Activated CD8-positive, alpha-beta memory T cell treated with anti-CD3 and anti-CD28 coated beads, Interleukin-2, amount 10 ng/mL, durations not matched to agents 7 days and 5 days (primary cell): ENCODE results near the gene DHX35. TPM values are rescaled to one million over a fixed set of nuclear protein-coding genes. Genes with fewer than 3 reads are reported as not detected.
"Not testable (repeated sequence)": the region's sequence is repeated elsewhere in the genome, so short reads cannot be mapped to it uniquely, and the experiment has no call there.

Experiments
- ATAC-seq: fragments of 150-1000 bp; cut with Tn5 transposase; one replicate; pipeline ENCODE4 v1.10.0; 2021; ENCODE audit warnings: moderate library complexity
- CTCF ChIA-PET: fragments of 350-600 bp; sonication (Branson Sonifier 250); formaldehyde crosslinking; loops from one replicate; lab custom pipeline; 2021; ENCODE audit warnings: antibody characterized with exemption; lab: Charles Lee
- DNase-seq: peaks from one replicate; pipeline ENCODE4 v3.0.0-alpha.2; 2020
- H3K27ac Mint-ChIP-seq: one replicate; pipeline ENCODE4 v1.8.0; 2021; ENCODE audit warnings: mild to moderate bottlenecking, mixed read lengths
- H3K27me3 Mint-ChIP-seq: one replicate; pipeline ENCODE4 v1.8.0; 2021; ENCODE audit warnings: mixed read lengths
- H3K36me3 Mint-ChIP-seq: one replicate; pipeline ENCODE4 v1.8.0; 2021; ENCODE audit warnings: mild to moderate bottlenecking, mixed read lengths
- H3K4me1 Mint-ChIP-seq: one replicate; pipeline ENCODE4 v1.8.0; 2021; ENCODE audit warnings: mixed read lengths
- H3K4me3 Mint-ChIP-seq: one replicate; pipeline ENCODE4 v1.8.0; 2021; ENCODE audit warnings: mild to moderate bottlenecking, moderate library complexity, mixed read lengths
- H3K9me3 Mint-ChIP-seq: one replicate; pipeline ENCODE4 v1.8.0; 2022; ENCODE audit warnings: low read depth, mixed read lengths
- total RNA-seq, 2 experiments: library from RNA; stranded (reverse); gene quantifications; one replicate each; pipeline ENCODE4 v1.2.3, GENCODE V29; 2021

DHX35 gene
- total RNA-seq, 2 experiments from 2014 or later = 10.5 to 12.9 TPM

- ATAC-seq (no peak), DNase-seq (no peak)
- CTCF ChIA-PET = interaction anchor here (0.8 to 1.4 kb wide), 2 partner anchors 7 to 13 kb away, joined by 3 to 5 read pairs; no protein-coding TSS in a partner anchor
- no peaks in the 10 kb centered on the region for H3K9me3 Mint-ChIP-seq
- peaks cover 22% of the 10 kb centered on the region for H3K36me3 Mint-ChIP-seq
- H3K4me1 Mint-ChIP-seq = peaks cover 15% of the 10 kb centered on the region
- H3K4me3 Mint-ChIP-seq = no peak overlapping the region
- H3K27ac Mint-ChIP-seq = no peak overlapping the region
- H3K27me3 Mint-ChIP-seq = no peaks in the 10 kb centered on the region
Observed at GRCh38 chr20:38991814-38992704, 29.9 kb downstream of the DHX35 start.

- H3K27ac Mint-ChIP-seq = peak overlapping the region; percentile 25
- peaks cover 24% of the 10 kb centered on the region for H3K36me3 Mint-ChIP-seq
- CTCF ChIA-PET = interaction anchor here (1.0 to 5.2 kb wide), 9 partner anchors 9 to 68 kb away, joined by 3 to 33 read pairs (median 7); partner anchors contain the start of genes DHX35 and FAM83D
- no peaks in the 10 kb centered on the region for H3K9me3 Mint-ChIP-seq
- H3K27me3 Mint-ChIP-seq = no peaks in the 10 kb centered on the region
- H3K4me3 Mint-ChIP-seq = no peak overlapping the region
- DNase-seq = no peak
- H3K4me1 Mint-ChIP-seq = peaks cover 35% of the 10 kb centered on the region
- no peak for ATAC-seq
Observed at GRCh38 chr20:38995536-38996044, 33.4 kb downstream of the DHX35 start.

GRCh38 chr20:38996866-38997265 lies 34.7 kb downstream of the DHX35 start:
- H3K4me3 Mint-ChIP-seq, H3K27me3 Mint-ChIP-seq, ATAC-seq, H3K9me3 Mint-ChIP-seq, DNase-seq: not testable (repeated sequence)
- peaks cover 31% of the 10 kb centered on the region for H3K36me3 Mint-ChIP-seq
- peak overlapping the region; percentile 6 for H3K27ac Mint-ChIP-seq
- CTCF ChIA-PET = interaction anchor here (0.7 to 5.2 kb wide), 10 partner anchors 8 to 102 kb away, joined by 3 to 33 read pairs (median 7); partner anchors contain the start of genes DHX35 and FAM83D
- H3K4me1 Mint-ChIP-seq = peaks cover 40% of the 10 kb centered on the region

- Mint-ChIP-seq H3K27me3 (no peaks in the 10 kb centered on the region), H3K9me3 (no peaks in the 10 kb centered on the region), H3K4me1 (peaks cover 40% of the 10 kb centered on the region), H3K36me3 (peaks cover 34% of the 10 kb centered on the region), H3K27ac (peak overlapping the region; percentile 75), H3K4me3 (peak overlapping the region; percentile 25)
- peak; percentile 92 for DNase-seq
- ATAC-seq = peak; percentile 87
- CTCF ChIA-PET = interaction anchor here (0.6 to 5.2 kb wide), 17 partner anchors 9 to 103 kb away, joined by 3 to 33 read pairs (median 5); partner anchors contain the start of genes DHX35 and FAM83D
Observed at GRCh38 chr20:38997622-38998021, 35.5 kb downstream of the DHX35 start.

- CTCF ChIA-PET = interaction anchor here (1.2 to 5.2 kb wide), 6 partner anchors 8 to 50 kb away, joined by 3 to 33 read pairs (median 6); partner anchors contain the start of gene DHX35
- DNase-seq (peak; percentile 82), ATAC-seq (peak; percentile 49)
- Mint-ChIP-seq H3K4me1 (peaks cover 40% of the 10 kb centered on the region), H3K4me3 (peak overlapping the region; percentile 49), H3K36me3 (peaks cover 46% of the 10 kb centered on the region), H3K27me3 (no peaks in the 10 kb centered on the region), H3K27ac (peak overlapping the region; percentile 85), H3K9me3 (no peaks in the 10 kb centered on the region)
Observed at GRCh38 chr20:38999217-38999616, 37.1 kb downstream of the DHX35 start.

GRCh38 chr20:38999965-39000910 lies 38.1 kb downstream of the DHX35 start:
- no peak for ATAC-seq
- Mint-ChIP-seq H3K36me3 (peaks cover 51% of the 10 kb centered on the region), H3K4me1 (peaks cover 45% of the 10 kb centered on the region), H3K27me3 (no peaks in the 10 kb centered on the region), H3K27ac (peak overlapping the region; percentile 85), H3K4me3 (no peak overlapping the region), H3K9me3 (no peaks in the 10 kb centered on the region)
- no peak for DNase-seq
- CTCF ChIA-PET = interaction anchor here (0.9 to 5.2 kb wide), 7 partner anchors 9 to 50 kb away, joined by 3 to 33 read pairs (median 4); partner anchors contain the start of gene DHX35

GRCh38 chr20:39004508-39004907 lies 42.4 kb downstream of the DHX35 start:
- Mint-ChIP-seq H3K27ac (no peak overlapping the region), H3K36me3 (peaks cover 55% of the 10 kb centered on the region), H3K4me1 (peaks cover 44% of the 10 kb centered on the region), H3K27me3 (no peaks in the 10 kb centered on the region), H3K9me3 (no peaks in the 10 kb centered on the region), H3K4me3 (no peak overlapping the region)
- DNase-seq (no peak), ATAC-seq (no peak)
- CTCF ChIA-PET = interaction anchor here (0.5 to 1.4 kb wide), 2 partner anchors 8 to 44 kb away, joined by 3 to 7 read pairs; no protein-coding TSS in a partner anchor

- Mint-ChIP-seq H3K36me3 (peaks cover 42% of the 10 kb centered on the region), H3K9me3 (no peaks in the 10 kb centered on the region), H3K4me3 (no peak overlapping the region), H3K4me1 (peaks cover 32% of the 10 kb centered on the region), H3K27ac (no peak overlapping the region), H3K27me3 (no peaks in the 10 kb centered on the region)
- DNase-seq (no peak), ATAC-seq (no peak)
- CTCF ChIA-PET = interaction anchor here (1.0 to 1.7 kb wide), 4 partner anchors 11 to 48 kb away, joined by 3 to 6 read pairs (median 4); no protein-coding TSS in a partner anchor
Observed at GRCh38 chr20:39009348-39009747, 47.2 kb downstream of the DHX35 start.

GRCh38 chr20:39010496-39010895 lies 48.4 kb downstream of the DHX35 start:
- no peak for DNase-seq
- no peak overlapping the region for H3K4me3 Mint-ChIP-seq
- no peaks in the 10 kb centered on the region for H3K9me3 Mint-ChIP-seq
- no peaks in the 10 kb centered on the region for H3K27me3 Mint-ChIP-seq
- H3K36me3 Mint-ChIP-seq = peaks cover 49% of the 10 kb centered on the region
- no peak overlapping the region for H3K27ac Mint-ChIP-seq
- no peak for ATAC-seq
- CTCF ChIA-PET = no interaction called here
- H3K4me1 Mint-ChIP-seq = peaks cover 37% of the 10 kb centered on the region

- ATAC-seq (no peak), DNase-seq (no peak)
- Mint-ChIP-seq H3K27ac (no peak overlapping the region), H3K36me3 (peaks cover 65% of the 10 kb centered on the region), H3K4me1 (peaks cover 45% of the 10 kb centered on the region), H3K4me3 (no peak overlapping the region), H3K9me3 (no peaks in the 10 kb centered on the region), H3K27me3 (no peaks in the 10 kb centered on the region)
- CTCF ChIA-PET = interaction anchor here (1.0 to 2.6 kb wide), 4 partner anchors 16 to 87 kb away, joined by 3 to 9 read pairs (median 3); partner anchors contain the start of gene FAM83D
Observed at GRCh38 chr20:39013662-39014109, 51.5 kb downstream of the DHX35 start.

- no peaks in the 10 kb centered on the region for H3K9me3 Mint-ChIP-seq
- ATAC-seq = no peak
- DNase-seq = no peak
- H3K27ac Mint-ChIP-seq = no peak overlapping the region
- H3K4me1 Mint-ChIP-seq = peaks cover 51% of the 10 kb centered on the region
- no peaks in the 10 kb centered on the region for H3K27me3 Mint-ChIP-seq
- peaks cover 62% of the 10 kb centered on the region for H3K36me3 Mint-ChIP-seq
- CTCF ChIA-PET = no interaction called here
- no peak overlapping the region for H3K4me3 Mint-ChIP-seq
Observed at GRCh38 chr20:39016041-39016440, 53.9 kb downstream of the DHX35 start.

GRCh38 chr20:39016506-39016905 lies 54.4 kb downstream of the DHX35 start:
- Mint-ChIP-seq H3K27ac (peak overlapping the region; percentile 6), H3K4me3 (no peak overlapping the region), H3K9me3 (no peaks in the 10 kb centered on the region), H3K4me1 (peaks cover 55% of the 10 kb centered on the region), H3K27me3 (no peaks in the 10 kb centered on the region), H3K36me3 (peaks cover 61% of the 10 kb centered on the region)
- CTCF ChIA-PET = no interaction called here
- no peak for ATAC-seq
- DNase-seq = no peak
